HUES48 (cell line): ENCODE data around the gene RNF141.

Source experiments
- H3K27ac ChIP-seq: one replicate; pipeline ENCODE4 v1.7.0; 2013; ENCODE audit warnings: low read depth, low read length, inconsistent platforms
- H3K27me3 ChIP-seq: 2 replicates; pipeline ENCODE4 v1.6.1; 2013; ENCODE audit warnings: mild to moderate bottlenecking, low read length; ENCODE audit not compliant: control insufficient read depth, insufficient read depth
- H3K36me3 ChIP-seq: 2 replicates; pipeline ENCODE4 v1.6.1; 2013; ENCODE audit warnings: low read length; ENCODE audit not compliant: control insufficient read depth, insufficient read depth
- H3K4me1 ChIP-seq: 2 replicates; pipeline ENCODE4 v1.6.1; 2013; ENCODE audit warnings: mild to moderate bottlenecking, low read length; ENCODE audit not compliant: control insufficient read depth, insufficient read depth
- H3K4me3 ChIP-seq: 2 replicates; pipeline ENCODE4 v1.5.1; 2013; ENCODE audit warnings: mild to moderate bottlenecking, low read depth, low read length
- H3K9ac ChIP-seq: 2 replicates; pipeline ENCODE4 v1.6.1; 2013; ENCODE audit warnings: mild to moderate bottlenecking, low read depth, low read length, moderate library complexity
- H3K9me3 ChIP-seq: 2 replicates; pipeline ENCODE4 v1.6.1; 2013; ENCODE audit warnings: low read length; ENCODE audit not compliant: control insufficient read depth, insufficient read depth

The RNF141 gene

DNA sequence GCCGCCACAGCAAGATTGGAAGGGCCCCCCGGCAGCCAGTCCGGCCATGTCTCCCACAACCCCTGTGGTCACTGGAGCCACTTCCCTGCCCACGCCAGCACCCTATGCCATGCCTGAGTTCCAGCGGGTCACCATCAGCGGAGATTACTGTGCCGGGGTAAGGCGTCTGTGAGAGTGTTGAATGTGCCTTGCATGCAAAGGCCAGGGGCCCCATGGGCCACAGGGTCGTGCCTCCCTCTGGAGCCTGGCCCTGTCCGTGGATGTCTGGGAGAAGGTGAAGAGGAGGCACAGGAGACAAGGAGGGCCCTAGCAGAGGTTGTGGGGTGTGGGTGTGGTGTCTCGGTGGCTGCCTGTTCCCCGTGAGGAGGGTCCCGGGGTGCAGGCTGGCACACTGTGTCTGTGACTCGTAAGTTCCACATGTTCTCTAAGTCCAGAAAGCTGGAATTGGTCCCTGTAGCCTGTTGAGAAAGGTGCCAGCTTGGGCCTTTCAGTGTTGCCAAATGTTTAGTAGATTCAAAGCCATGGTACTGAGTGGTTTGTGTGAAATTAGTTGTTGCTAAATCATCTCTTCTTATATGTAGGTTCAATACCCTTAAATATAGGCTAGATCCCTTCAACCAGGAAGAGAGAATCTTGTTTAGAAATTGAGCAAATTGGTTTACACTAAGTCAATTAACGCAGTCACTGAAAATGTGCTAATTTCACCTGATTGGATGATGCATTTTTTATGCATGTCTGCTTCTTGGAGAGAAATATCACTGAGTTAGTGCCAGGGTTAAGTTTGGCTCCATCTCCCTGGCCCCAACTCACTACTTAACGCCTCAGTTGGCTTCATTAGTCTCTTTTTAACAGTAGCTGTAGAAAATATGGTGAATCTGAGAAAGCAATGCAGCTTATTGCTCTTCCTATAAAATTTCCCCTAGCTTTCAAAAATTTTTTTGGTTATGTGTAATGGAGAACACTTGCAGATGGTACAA is 62.1 kb downstream of the RNF141 start:
- Histone ChIP-seq H3K27ac (no peak overlapping the region), H3K9ac (no peak overlapping the region), H3K27me3 (no peaks in the 10 kb centered on the region), H3K4me3 (no peak overlapping the region), H3K9me3 (no peaks in the 10 kb centered on the region), H3K4me1 (no peaks in the 10 kb centered on the region), H3K36me3 (no peaks in the 10 kb centered on the region)

- no peaks in the 10 kb centered on the region for H3K4me1 ChIP-seq
- no peaks in the 10 kb centered on the region for H3K36me3 ChIP-seq
- no peak overlapping the region for H3K9ac ChIP-seq
- H3K4me3 ChIP-seq, result no peak overlapping the region
- H3K9me3 ChIP-seq, result no peaks in the 10 kb centered on the region
- H3K27me3 ChIP-seq, result no peaks in the 10 kb centered on the region
- H3K27ac ChIP-seq, result no peak overlapping the region
These were observed 62.9 kb downstream of the RNF141 start for GRCh38 chr11:10478066-10478465.

DNA sequence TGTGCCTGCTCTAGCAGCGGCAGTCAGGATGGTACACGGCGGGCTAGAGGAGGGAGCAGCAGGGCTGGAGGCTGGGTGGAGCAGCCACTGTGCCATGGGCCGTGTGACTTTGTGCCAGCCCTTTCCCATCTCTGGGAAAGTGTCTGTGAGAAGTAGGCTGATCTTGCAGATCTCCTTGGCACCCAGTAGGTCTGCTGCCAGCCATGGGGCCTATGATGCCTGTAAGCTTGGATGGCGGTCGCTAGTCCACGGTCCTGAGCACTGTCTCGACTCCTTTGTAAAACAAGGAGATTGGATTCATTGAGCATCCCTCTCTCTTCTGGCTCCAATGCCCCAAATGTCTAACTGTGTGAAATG is 63.3 kb downstream of the RNF141 start:
- no peaks in the 10 kb centered on the region for H3K4me1 ChIP-seq
- no peaks in the 10 kb centered on the region for H3K27me3 ChIP-seq
- no peak overlapping the region for H3K9ac ChIP-seq
- no peaks in the 10 kb centered on the region for H3K9me3 ChIP-seq
- no peaks in the 10 kb centered on the region for H3K36me3 ChIP-seq
- H3K27ac ChIP-seq, result no peak overlapping the region
- no peak overlapping the region for H3K4me3 ChIP-seq

DNA sequence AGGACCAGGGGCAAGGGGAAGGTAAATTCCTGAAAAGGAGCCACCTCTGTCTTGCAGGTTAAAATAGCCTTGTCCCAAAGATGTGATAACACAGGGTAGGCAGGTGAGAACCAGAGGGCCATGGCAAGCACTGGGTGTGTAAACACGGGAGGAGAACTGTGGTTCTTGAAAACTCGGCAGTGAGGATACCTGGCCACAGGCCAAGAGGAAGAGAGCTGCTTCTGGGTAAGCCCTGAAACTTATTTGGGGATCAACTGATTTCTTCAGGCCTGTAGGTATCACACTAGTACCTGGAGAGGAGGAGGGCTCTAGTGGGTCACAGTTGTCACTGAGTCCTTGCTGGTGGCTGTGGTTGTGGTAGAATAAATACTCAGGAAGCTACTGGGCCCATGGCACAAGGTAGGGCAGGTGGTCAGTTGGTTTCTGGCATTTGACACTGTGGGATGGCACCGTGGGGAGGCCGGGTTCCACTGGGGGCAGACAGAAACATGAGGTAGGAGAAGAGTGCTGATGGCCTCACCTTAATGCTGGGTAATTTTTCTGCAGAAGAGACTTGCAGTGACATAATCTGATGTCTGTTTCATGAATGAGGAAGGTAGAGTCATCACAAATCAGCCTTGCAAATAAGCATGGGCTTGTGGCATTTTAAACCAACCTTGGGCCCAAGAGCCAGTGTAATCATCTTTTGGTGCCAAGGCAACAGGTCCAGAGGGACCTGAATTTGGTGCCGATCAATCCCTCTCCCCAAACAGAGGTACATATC is 63.9 kb downstream of the RNF141 start:
- Histone ChIP-seq H3K27ac (no peak overlapping the region), H3K36me3 (no peaks in the 10 kb centered on the region), H3K9ac (no peak overlapping the region), H3K4me3 (no peak overlapping the region), H3K27me3 (no peaks in the 10 kb centered on the region), H3K4me1 (no peaks in the 10 kb centered on the region), H3K9me3 (no peaks in the 10 kb centered on the region)

DNA sequence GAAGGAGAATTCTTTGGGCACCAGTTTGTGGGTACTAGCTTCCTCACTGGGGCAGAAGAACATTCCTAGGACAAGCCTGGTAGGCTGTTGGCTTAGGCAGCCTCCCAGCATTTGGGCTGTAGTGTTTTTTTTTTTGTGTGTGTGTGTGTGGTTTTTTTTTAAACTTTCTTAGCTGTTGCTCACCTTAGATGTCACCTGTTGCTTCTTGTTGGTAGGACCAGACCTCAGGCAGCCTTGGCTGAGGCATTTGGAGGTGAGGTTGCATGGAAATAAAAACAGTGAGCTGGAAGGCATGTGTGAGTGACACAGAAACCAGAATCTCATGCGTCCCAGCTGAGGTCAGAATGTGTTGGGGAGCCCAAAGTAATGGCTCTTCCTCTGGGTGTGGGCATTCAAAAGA is 64.6 kb downstream of the RNF141 start:
- no peaks in the 10 kb centered on the region for H3K27me3 ChIP-seq
- H3K4me1 ChIP-seq, result no peaks in the 10 kb centered on the region
- no peak overlapping the region for H3K27ac ChIP-seq
- no peak overlapping the region for H3K9ac ChIP-seq
- no peaks in the 10 kb centered on the region for H3K9me3 ChIP-seq
- no peaks in the 10 kb centered on the region for H3K36me3 ChIP-seq
- H3K4me3 ChIP-seq, result no peak overlapping the region

DNA sequence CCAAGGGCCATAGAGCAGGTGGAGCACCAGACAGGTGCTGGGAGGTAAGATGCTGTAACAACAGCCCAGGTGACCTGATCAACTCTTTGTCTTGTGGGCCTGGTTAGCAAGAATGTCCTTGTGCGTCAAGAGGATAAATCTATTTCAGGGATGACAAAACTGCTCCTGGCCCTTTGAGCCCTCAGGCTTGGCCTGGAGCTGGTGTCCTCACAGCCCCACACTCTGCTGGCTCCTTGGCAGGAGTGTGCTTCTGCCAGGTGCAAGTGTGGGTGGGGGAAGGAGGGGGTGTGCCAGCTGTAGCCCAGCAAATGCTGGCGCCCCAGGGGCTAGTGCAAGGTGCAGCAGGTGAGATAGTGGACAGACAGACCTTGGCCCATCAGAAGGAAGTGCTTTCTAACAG is 66.4 kb downstream of the RNF141 start:
- H3K9me3 ChIP-seq, result no peaks in the 10 kb centered on the region
- no peaks in the 10 kb centered on the region for H3K36me3 ChIP-seq
- no peak overlapping the region for H3K4me3 ChIP-seq
- H3K27ac ChIP-seq, result no peak overlapping the region
- H3K4me1 ChIP-seq, result no peaks in the 10 kb centered on the region
- no peak overlapping the region for H3K9ac ChIP-seq
- H3K27me3 ChIP-seq, result no peaks in the 10 kb centered on the region

GRCh38 chr11:10473371-10473770 is 67.6 kb downstream of the RNF141 start:
- H3K9ac ChIP-seq, result no peak overlapping the region
- H3K36me3 ChIP-seq, result no peaks in the 10 kb centered on the region
- no peak overlapping the region for H3K4me3 ChIP-seq
- no peak overlapping the region for H3K27ac ChIP-seq
- H3K27me3 ChIP-seq, result no peaks in the 10 kb centered on the region
- no peaks in the 10 kb centered on the region for H3K4me1 ChIP-seq
- H3K9me3 ChIP-seq, result no peaks in the 10 kb centered on the region

DNA sequence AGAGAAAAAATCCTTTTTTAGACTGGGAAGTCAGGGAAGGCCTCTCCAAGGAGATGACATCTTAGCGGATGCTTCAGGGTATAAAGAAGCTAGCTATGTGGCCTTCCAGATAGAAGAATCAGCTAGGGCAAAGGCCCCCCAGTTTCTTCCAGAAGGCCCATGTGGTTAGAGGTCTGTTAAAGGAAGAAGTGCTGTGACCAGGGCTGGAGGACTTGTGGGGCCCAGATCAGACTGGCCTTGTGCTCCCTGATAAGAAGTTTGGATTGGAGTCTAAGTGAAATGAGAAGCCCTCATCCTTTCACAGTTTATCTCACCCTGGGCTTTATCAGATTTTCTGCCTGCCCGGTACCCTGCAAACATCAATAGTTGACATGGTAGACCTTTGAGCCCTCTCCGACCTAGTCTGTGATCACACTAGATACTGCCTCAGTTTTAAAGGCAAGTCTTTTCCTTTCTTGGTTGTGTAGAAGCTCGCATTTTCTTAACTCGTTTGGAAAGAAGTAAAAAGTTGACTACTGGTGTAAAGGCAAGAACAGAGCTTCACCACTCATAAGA is 78.2 kb downstream of the RNF141 start:
- Histone ChIP-seq H3K4me1 (peaks cover 10% of the 10 kb centered on the region; the same call in 1 of the 2 replicates), H3K27ac (no peak overlapping the region), H3K4me3 (no peak overlapping the region), H3K9me3 (no peaks in the 10 kb centered on the region), H3K27me3 (no peaks in the 10 kb centered on the region), H3K36me3 (no peaks in the 10 kb centered on the region), H3K9ac (no peak overlapping the region)
